GM12878 (cell line): Measurements from ENCODE around the gene LSAMP. TPM values are rescaled to one million over a fixed set of nuclear protein-coding genes. Genes with fewer than 3 reads are reported as not detected.

Source experiments
- ATAC-seq: fragments of 200-7000 bp; cut with Tn5 transposase; 3 replicates; pipeline ENCODE4 v1.9.1; 2020; ENCODE audit warnings: mild to moderate bottlenecking, moderate library complexity
- BruUV-seq: library from RNA; stranded (reverse); fragments of 400-500 nt; replicated peaks from 2 replicates; lab custom pipeline; 2021; lab: Mats Ljungman, UMichigan
- CTCF ChIA-PET: fragments of 300-600 bp; sonication (Branson Sonifier 250); formaldehyde crosslinking; extraction: SDS; loops from one replicate; lab custom pipeline; 2021; ENCODE audit warnings: inconsistent platforms; lab: Yijun Ruan, JAX
- POLR2A ChIA-PET: fragments of 350-600 bp; formaldehyde crosslinking; extraction: SDS; loops from one replicate; lab custom pipeline; 2021; ENCODE audit warnings: inconsistent platforms; lab: Charles Lee
- RAD21 ChIA-PET: fragments of 300-600 bp; sonication (Branson Sonifier 250); formaldehyde crosslinking; loops from one replicate; lab custom pipeline; 2023; ENCODE audit warnings: antibody characterized with exemption; ENCODE audit not compliant: unreplicated experiment; lab: Charles Lee
- SMC1A ChIA-PET: fragments of 300-600 bp; sonication (Branson Sonifier 250); formaldehyde crosslinking; loops from one replicate; lab custom pipeline; 2023; ENCODE audit not compliant: unreplicated experiment, uncharacterized antibody; lab: Charles Lee
- DNase-seq: peaks from one replicate; pipeline ENCODE4 v3.0.0-alpha.2; 2011; ENCODE audit warnings: low read depth, low spot score
- FAIRE-seq: peaks from 3 replicates; lab custom pipeline; 2011; peaks lifted over from hg19 to GRCh38; lab: Jason Lieb, UNC
- H2AFZ ChIP-seq: 2 replicates; pipeline ENCODE4 v1.6.0; 2011; ENCODE audit warnings: low read depth, low read length, control low read depth; ENCODE audit not compliant: control insufficient read depth
- H3K27ac ChIP-seq: 2 replicates; pipeline ENCODE4 v1.5.1; 2011; ENCODE audit warnings: control low read depth; ENCODE audit not compliant: control insufficient read depth, insufficient read depth
- H3K27me3 ChIP-seq, 2 experiments: replicated peaks in 1 of 2; 2 replicates each; pipeline versions ENCODE4 v1.6.0 to v1.6.1; 2011; ENCODE audit warnings: low read length in 1 of 2; ENCODE audit not compliant: control insufficient read depth in 2 of 2, insufficient read depth in 2 of 2
- H3K36me3 ChIP-seq, 2 experiments: 2 replicates each; pipeline ENCODE4 v1.5.1; 2011; ENCODE audit warnings: low read length in 1 of 2; ENCODE audit not compliant: control insufficient read depth in 2 of 2, insufficient read depth in 2 of 2
- H3K4me1 ChIP-seq: 2 replicates; pipeline ENCODE4 v1.6.1; 2011; ENCODE audit warnings: mild to moderate bottlenecking, low read length, moderate library complexity, mixed read lengths; ENCODE audit not compliant: control insufficient read depth, insufficient read depth
- H3K4me2 ChIP-seq: 2 replicates; pipeline ENCODE4 v1.6.0; 2011; ENCODE audit warnings: control low read depth; ENCODE audit not compliant: control insufficient read depth, insufficient read depth
- H3K4me3 ChIP-seq: fragments of 200-600 bp; sonication (generic); 2 replicates; pipeline ENCODE4 v1.5.1; 2016
- H3K79me2 ChIP-seq: 2 replicates; pipeline ENCODE4 v1.6.0; 2011; ENCODE audit warnings: low read length; ENCODE audit not compliant: control insufficient read depth, insufficient read depth
- H3K9ac ChIP-seq: 2 replicates; pipeline ENCODE4 v1.8.0; 2011; ENCODE audit warnings: low read length, control low read depth, mixed read lengths; ENCODE audit not compliant: control insufficient read depth, insufficient read depth
- H3K9me3 ChIP-seq: replicated peaks from 3 replicates; pipeline ENCODE4 v1.5.1; 2011; ENCODE audit warnings: mild to moderate bottlenecking, low read length; ENCODE audit not compliant: control insufficient read depth, insufficient read depth
- H4K20me1 ChIP-seq: 2 replicates; pipeline ENCODE4 v1.6.0; 2011; ENCODE audit not compliant: control insufficient read depth, insufficient read depth
- BHLHE40 ChIP-seq, 2 experiments: fragments of 450-650 bp in 1 of 2; IDR thresholded peaks; 2 replicates each; pipeline ENCODE4 v1.6.1; 2011 to 2017; ENCODE audit warnings: low read depth in 2 of 2, borderline replicate concordance in 1 of 2, improper control_type of control experiment in 1 of 2, low read length in 1 of 2, mild to moderate bottlenecking in 1 of 2
- CBX5 ChIP-seq: sonication (generic); IDR thresholded peaks from 2 replicates; pipeline ENCODE4 v1.6.1; 2016; ENCODE audit warnings: low read depth, moderate library complexity, mild to moderate bottlenecking, inconsistent platforms
- CREM ChIP-seq: IDR thresholded peaks from 2 replicates; pipeline ENCODE4 v1.6.1; 2014; ENCODE audit warnings: antibody characterized with exemption, low read depth
- ESRRA ChIP-seq: IDR thresholded peaks from 2 replicates; pipeline ENCODE4 v1.6.1; 2012; ENCODE audit warnings: mild to moderate bottlenecking, low read length, improper control_type of control experiment
- GATAD2B ChIP-seq: fragments of 450-650 bp; conservative IDR thresholded peaks from 2 replicates; pipeline ENCODE4 v1.6.1; 2017; ENCODE audit warnings: low read depth, mild to moderate bottlenecking, moderate library complexity
- MTA2 ChIP-seq: fragments of 450-650 bp; IDR thresholded peaks from 2 replicates; pipeline ENCODE4 v1.6.1; 2016; ENCODE audit warnings: low read depth, mild to moderate bottlenecking, moderate library complexity
- MXI1 ChIP-seq: fragments of 150-350 bp; IDR thresholded peaks from 2 replicates; pipeline ENCODE4 v1.6.1; 2011; ENCODE audit warnings: low read depth, mild to moderate bottlenecking, inconsistent platforms, low read length, improper control_type of control experiment
- NR2C1 ChIP-seq: fragments of 450-650 bp; IDR thresholded peaks from 2 replicates; pipeline ENCODE4 v1.6.1; 2017; ENCODE audit warnings: antibody characterized with exemption, mild to moderate bottlenecking, moderate library complexity
- PKNOX1 ChIP-seq: fragments of 450-650 bp; IDR thresholded peaks from 2 replicates; pipeline ENCODE4 v1.6.1; 2016; ENCODE audit warnings: mild to moderate bottlenecking
- POLR2A ChIP-seq: IDR thresholded peaks from 2 replicates; pipeline ENCODE4 v1.6.1; 2011; ENCODE audit warnings: low read depth, mild to moderate bottlenecking, low read length
- POLR2AphosphoS5 ChIP-seq: IDR thresholded peaks from 2 replicates; pipeline ENCODE4 v1.6.1; 2011; ENCODE audit warnings: mild to moderate bottlenecking, low read length, inconsistent platforms
- RFX5 ChIP-seq: IDR thresholded peaks from 2 replicates; pipeline ENCODE4 v1.6.1; 2011; ENCODE audit warnings: low read depth, low read length, improper control_type of control experiment
- SMAD1 ChIP-seq: fragments of 450-650 bp; IDR thresholded peaks from 2 replicates; pipeline ENCODE4 v1.6.1; 2018; ENCODE audit warnings: mild to moderate bottlenecking, low read depth; ENCODE audit not compliant: partially characterized antibody
- SMC3 ChIP-seq: IDR thresholded peaks from 2 replicates; pipeline ENCODE4 v1.6.1; 2011; ENCODE audit warnings: low read length, improper control_type of control experiment, borderline replicate concordance
- SREBF1 ChIP-seq: IDR thresholded peaks from 2 replicates; pipeline ENCODE4 v1.6.1; 2012; ENCODE audit warnings: mild to moderate bottlenecking, low read length
- ZNF384 ChIP-seq: IDR thresholded peaks from 2 replicates; pipeline ENCODE4 v1.6.1; 2012; ENCODE audit warnings: low read depth, mild to moderate bottlenecking, low read length, improper control_type of control experiment, borderline replicate concordance
- WGBS: methylation state at CpG from one replicate; pipeline ENCODE4 v1.1.6; 2016; ENCODE audit warnings: low lambda C conversion rate; ENCODE audit not compliant: insufficient replicate concordance, insufficient coverage; ENCODE audit errors: missing lambda C conversion rate; 5-methylcytosine and 5-hydroxymethylcytosine counted together
- in situ Hi-C: fragments of 300-500 bp; cut with MboI; formaldehyde crosslinking; loops from 9 replicates; pipeline ENCODE4 v1.14.3; 2018; ENCODE audit warnings: mixed read lengths
- intact Hi-C: fragments of 100-400 bp; cut with micrococcal nuclease; formaldehyde crosslinking; loops from one replicate; pipeline ENCODE4 v1.14.2; 2022; ENCODE audit not compliant: unreplicated experiment
- polyA plus RNA-seq, 11 experiments: library from polyadenylated mRNA; depleted of rRNA in 4 of 11; unstranded in 6 of 11; stranded (reverse) in 5 of 11; fragments of >200 nt; fragmentation: Nextera tagmentation in 4 of 11; fragmentation: Illumina TruSeq in 1 of 11; extraction: Ambion mirVana in 4 of 11; extraction: Trizol in 1 of 11; gene quantifications; 1 replicate in 1 of 11; 2 replicates in 10 of 11; pipeline versions ENCODE4 v1.2.1 to v1.2.3, GENCODE V29; 2011 to 2016; ENCODE audit warnings: inconsistent platforms in 2 of 11, missing spikeins in 2 of 11, low read depth in 1 of 11
- total RNA-seq, 4 experiments: library from RNA; depleted of rRNA in 3 of 4; stranded (reverse); fragments of >200 nt in 3 of 4; fragmentation: Illumina TruSeq in 1 of 4; extraction: Trizol in 1 of 4; gene quantifications; 2 replicates each; pipeline versions ENCODE4 v1.2.1 to v1.2.3, GENCODE V29; 2013 to 2021

LSAMP gene
- total and polyA plus RNA-seq, 10 of the 15 experiments (the other 5 are each of a cell fraction or from before 2014, with no cell fraction given) = 2.0 to 12.7 (median 6.5) TPM

- TF ChIP-seq SMAD1 (no peak), MXI1 (no peak)
Observed at GRCh38 chr3:116350119-116350733, 95.1 kb downstream of the LSAMP start (continued).

DNA sequence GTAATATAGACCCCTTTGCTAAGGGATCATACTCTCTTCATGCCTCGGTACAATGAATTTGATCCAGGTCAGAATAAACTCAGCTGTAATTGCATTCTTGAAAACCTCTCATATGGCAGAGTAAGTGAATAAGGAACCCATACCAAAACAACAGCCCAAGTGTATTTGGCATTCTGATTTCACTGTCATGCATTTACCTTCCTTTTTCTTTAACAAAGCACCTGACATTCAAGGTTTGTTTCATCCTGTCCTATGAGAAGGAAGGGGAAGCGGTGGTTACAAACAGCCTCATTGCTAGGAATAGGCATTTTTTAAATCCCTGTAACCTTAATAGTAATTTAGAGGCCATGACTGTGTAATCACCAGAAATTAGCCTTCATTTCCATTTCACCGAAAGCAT is 97.1 kb downstream of the LSAMP start:
- CTCF ChIA-PET = no interaction called here
- H3K36me3 ChIP-seq = no peaks in the 10 kb centered on the region
- intact Hi-C loops (no loop called here), in situ Hi-C loops (no loop called here)
- BruUV-seq = no TSS peak
- POLR2A ChIA-PET = no interaction called here
- no peaks in the 10 kb centered on the region for H3K27me3 ChIP-seq
- ATAC-seq = no peak
- H3K4me3 ChIP-seq = no peak overlapping the region
- H3K9ac ChIP-seq = no peak overlapping the region
- H3K4me1 ChIP-seq = no peaks in the 10 kb centered on the region
- SMC1A ChIA-PET = interaction anchor here (0.9 to 5.3 kb wide), 2 partner anchors 9 to 29 kb away, joined by 3 to 39 read pairs; no protein-coding TSS in a partner anchor
- DNase-seq = no peak
- no peak overlapping the region for H3K27ac ChIP-seq
- 30% methylated on average over 3 of the region's 3 CpGs for WGBS
- H2AFZ ChIP-seq = no peak overlapping the region
- no peaks in the 10 kb centered on the region for H3K9me3 ChIP-seq
- H4K20me1 ChIP-seq = no peaks in the 10 kb centered on the region
- RAD21 ChIA-PET = interaction anchor here (0.9 kb wide), 1 partner anchor 20 kb away, joined by 3 read pairs; no protein-coding TSS in a partner anchor
- no peaks in the 10 kb centered on the region for H3K79me2 ChIP-seq
- no peak for TF ChIP-seq SMC3
- TF ChIP-seq POLR2AphosphoS5 = no peak
- no peak for TF ChIP-seq PKNOX1
- TF ChIP-seq MTA2 = no peak
- no peak for TF ChIP-seq RFX5
- no peak for TF ChIP-seq GATAD2B
- TF ChIP-seq BHLHE40 (IDR thresholded peaks at IDR 0.05; ENCODE audit: borderline replicate concordance in 1 of 2, low read depth in 2 of 2, low read length in 1 of 2) = no peak
- no peak for TF ChIP-seq NR2C1
- no peak for TF ChIP-seq CREM
- TF ChIP-seq SREBF1 = no peak
- TF ChIP-seq CBX5 = no peak
- TF ChIP-seq POLR2A = no peak
- no peak for TF ChIP-seq ZNF384
- TF ChIP-seq ESRRA = no peak
- no peak for TF ChIP-seq MXI1
- no peak overlapping the region for H3K4me2 ChIP-seq
- FAIRE-seq = no peak
